GM12865 (cell line): ENCODE measurements around the gene MYADML2.

Experiments used
- DNase-seq: peaks from one replicate; pipeline ENCODE4 v3.0.0; 2010; ENCODE audit warnings: low read depth
- H3K4me3 ChIP-seq: 2 replicates; pipeline ENCODE4 v1.5.1; 2011; ENCODE audit warnings: mild to moderate bottlenecking, low read depth, low read length, control low read depth
- CTCF ChIP-seq: IDR thresholded peaks from 2 replicates; pipeline ENCODE4 v1.5.1; 2011; ENCODE audit warnings: low read length, control low read depth, low read depth, inconsistent platforms; ENCODE audit not compliant: insufficient read depth; ENCODE audit errors: missing control alignments

Gene MYADML2

GRCh38 chr17:81909966-81910839 lies 36.8 kb downstream of the MYADML2 start:
- no peak for TF ChIP-seq CTCF
- H3K4me3 ChIP-seq = peak overlapping the region; percentile 82
- no peak for DNase-seq

- no peak for TF ChIP-seq CTCF
- H3K4me3 ChIP-seq = no peak overlapping the region
- no peak for DNase-seq
These were observed 37.8 kb downstream of the MYADML2 start for GRCh38 chr17:81909231-81909630.

- no peak for TF ChIP-seq CTCF
- DNase-seq = no peak
- no peak overlapping the region for H3K4me3 ChIP-seq
These were observed 38.2 kb downstream of the MYADML2 start for GRCh38 chr17:81908793-81909192.

GRCh38 chr17:81907219-81908145 lies 39.6 kb downstream of the MYADML2 start:
- no peak overlapping the region for H3K4me3 ChIP-seq
- no peak for TF ChIP-seq CTCF
- DNase-seq = no peak

GRCh38 chr17:81906476-81907218 lies 40.4 kb downstream of the MYADML2 start:
- no peak overlapping the region for H3K4me3 ChIP-seq
- DNase-seq = no peak
- TF ChIP-seq CTCF = no peak

GRCh38 chr17:81905993-81906392 lies 41.0 kb downstream of the MYADML2 start:
- no peak overlapping the region for H3K4me3 ChIP-seq
- TF ChIP-seq CTCF = no peak
- DNase-seq = no peak
